HG02623 (cell line): ENCODE measurements around the gene DERA.
"Not testable (repeated sequence)": the region's sequence is repeated elsewhere in the genome, so short reads cannot be mapped to it uniquely, and the experiment has no call there.

ENCODE experiments used
- ATAC-seq: cut with Tn5 transposase; IDR thresholded peaks from one replicate; pipeline ENCODE4 v1.9.1; 2021; ENCODE audit warnings: moderate library complexity; ENCODE audit not compliant: unreplicated experiment

DERA gene

GRCh38 chr12:15997910-15998309 is 86.8 kb downstream of the DERA start:
- ATAC-seq = no peak

- ATAC-seq = no peak
These were observed 91.7 kb downstream of the DERA start for GRCh38 chr12:16002880-16003279.

GRCh38 chr12:16003460-16003859 is 92.3 kb downstream of the DERA start:
- no peak for ATAC-seq

- ATAC-seq = no peak
These were observed 95.6 kb downstream of the DERA start for GRCh38 chr12:16006752-16007151.

- no peak for ATAC-seq
These were observed 97.3 kb downstream of the DERA start for GRCh38 chr12:16008421-16008824.

- ATAC-seq = no peak
These were observed 101.0 kb downstream of the DERA start for GRCh38 chr12:16012117-16012516.

GRCh38 chr12:16013722-16014121 is 102.6 kb downstream of the DERA start:
- ATAC-seq = not testable (repeated sequence)

- ATAC-seq = not testable (repeated sequence)
These were observed 103.3 kb downstream of the DERA start for GRCh38 chr12:16014394-16014793.

GRCh38 chr12:16016748-16017147 is 105.6 kb downstream of the DERA start:
- no peak for ATAC-seq

GRCh38 chr12:16018306-16018705 is 107.2 kb downstream of the DERA start:
- ATAC-seq = no peak

GRCh38 chr12:16019136-16019535 is 108.0 kb downstream of the DERA start:
- no peak for ATAC-seq

- no peak for ATAC-seq
These were observed 108.9 kb downstream of the DERA start for GRCh38 chr12:16020031-16020430.

- ATAC-seq = no peak
These were observed 109.9 kb downstream of the DERA start for GRCh38 chr12:16021026-16021425.

GRCh38 chr12:16021676-16022075 is 110.5 kb downstream of the DERA start:
- ATAC-seq = no peak

- ATAC-seq = no peak
These were observed 115.9 kb downstream of the DERA start for GRCh38 chr12:16027002-16027401.

GRCh38 chr12:16030744-16031143 is 119.6 kb downstream of the DERA start:
- no peak for ATAC-seq

- ATAC-seq = no peak
These were observed 123.1 kb downstream of the DERA start for GRCh38 chr12:16034136-16034817.

GRCh38 chr12:16036073-16036472 is 124.9 kb downstream of the DERA start:
- ATAC-seq = no peak

GRCh38 chr12:16037533-16037932 is 126.4 kb downstream of the DERA start:
- ATAC-seq = no peak

GRCh38 chr12:16043480-16043879 is 132.3 kb downstream of the DERA start:
- ATAC-seq = no peak

- no peak for ATAC-seq
These were observed 135.1 kb downstream of the DERA start for GRCh38 chr12:16046266-16046665.

- no peak for ATAC-seq
These were observed 137.4 kb downstream of the DERA start for GRCh38 chr12:16048511-16048910.

GRCh38 chr12:16056910-16057309 is 145.8 kb downstream of the DERA start:
- ATAC-seq = no peak
